Stimulated activated CD4-positive, alpha-beta T cell treated with anti-CD3 and anti-CD28 coated beads, Interleukin-4, amount 100 ng/mL, for 48 hours (primary cell): ENCODE results near the gene SLC40A1.

ENCODE experiments used
- DNase-seq, 2 donors: peaks; one replicate each; pipeline ENCODE4 v3.0.0-alpha.2; 2020; ENCODE audit warnings: low read depth in 2 of 2

Gene SLC40A1

DNA sequence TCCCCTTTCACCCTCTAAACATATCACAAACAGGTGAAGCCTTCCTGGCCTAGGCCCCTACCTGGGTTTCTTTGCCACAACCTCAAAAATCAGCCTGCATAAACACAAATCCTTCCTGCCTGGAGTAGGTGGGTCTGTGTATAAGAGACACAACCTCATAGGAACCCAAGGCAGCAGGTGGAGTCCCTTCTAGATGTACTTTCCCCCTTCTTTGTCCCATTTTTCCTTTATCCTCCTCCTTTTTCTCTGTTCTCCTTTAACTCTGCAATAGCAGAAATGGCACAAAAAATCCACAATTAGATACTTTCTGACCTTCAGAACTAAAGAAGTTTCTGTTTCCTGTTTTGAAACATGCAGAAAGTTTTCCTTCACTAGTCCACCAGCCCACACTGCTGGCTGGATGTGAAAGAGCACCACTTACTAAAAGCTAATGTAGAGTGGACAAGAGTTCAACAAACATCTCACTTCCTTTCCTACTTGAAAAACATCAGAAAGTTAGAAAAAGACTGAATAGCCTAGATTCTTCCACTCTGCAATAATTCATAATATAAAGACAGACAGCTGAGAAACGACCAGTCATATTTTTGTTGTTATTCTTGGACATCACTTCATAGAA, 11.2 kb downstream of the SLC40A1 start:
- no peak for DNase-seq

DNA sequence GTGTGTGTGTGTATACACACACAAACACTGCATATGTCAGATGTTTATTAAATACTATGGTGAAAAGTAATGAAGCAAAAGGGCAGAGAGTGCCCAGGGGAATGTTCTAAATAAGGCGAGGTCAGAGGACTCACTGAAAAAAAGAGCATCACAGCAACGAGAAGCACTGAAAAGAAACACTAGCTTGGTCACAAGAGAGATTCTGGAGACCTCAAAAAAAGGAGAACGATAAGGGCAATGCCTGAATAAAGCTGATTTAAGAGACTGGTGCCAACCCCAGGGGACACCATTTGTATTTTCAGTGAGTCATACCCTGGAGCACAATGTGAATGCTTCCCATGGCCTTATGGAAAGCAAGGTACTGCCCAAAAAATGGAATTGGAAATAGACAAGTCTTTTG, 14.5 kb downstream of the SLC40A1 start:
- no peak for DNase-seq

DNA sequence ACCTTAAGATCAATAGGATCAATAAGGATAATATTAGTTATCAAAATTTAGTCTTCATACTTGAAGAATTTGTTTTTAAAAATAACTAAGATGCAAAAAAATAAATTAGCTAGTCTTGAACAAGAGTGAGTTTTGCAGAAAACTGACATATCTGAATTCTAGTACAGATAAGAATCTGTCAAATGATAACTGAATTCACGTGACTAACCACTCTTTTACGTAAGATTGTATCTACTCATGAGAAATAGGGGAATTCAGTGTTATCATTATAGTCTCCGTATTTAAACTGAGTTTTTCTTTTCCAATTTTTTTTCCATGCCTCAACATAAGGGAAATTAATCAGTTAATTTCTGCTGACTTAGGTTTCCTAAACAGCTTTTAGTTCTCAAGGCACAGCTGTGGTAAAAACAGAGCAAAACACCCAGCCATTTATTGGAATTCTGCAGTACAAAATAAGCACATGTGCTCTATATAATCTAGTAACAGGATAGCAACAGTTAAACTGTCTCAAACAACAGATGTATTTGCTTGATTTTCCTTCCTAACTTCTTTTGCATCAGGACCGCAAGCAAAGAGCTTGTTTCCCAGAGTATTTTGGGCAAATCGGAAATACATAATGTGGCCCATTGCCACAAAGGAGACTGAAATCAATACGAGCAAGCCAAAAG, 19.1 kb downstream of the SLC40A1 start:
- DNase-seq: no peak

DNA sequence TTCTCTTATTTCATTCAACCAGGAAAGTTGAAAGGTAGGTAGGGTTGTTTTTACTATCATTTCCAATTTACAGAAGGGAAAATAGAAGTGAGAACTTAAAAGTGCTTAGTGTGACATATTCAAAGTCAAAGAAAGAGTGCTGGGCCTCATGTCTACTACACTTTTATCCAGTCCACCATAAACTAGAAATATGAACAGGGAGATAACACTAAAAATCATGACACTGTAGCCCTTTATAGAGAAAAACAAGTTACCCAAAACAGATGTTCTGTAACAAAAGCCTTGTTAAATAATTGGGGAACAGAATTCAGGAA, 20.4 kb downstream of the SLC40A1 start:
- DNase-seq: no peak

DNA sequence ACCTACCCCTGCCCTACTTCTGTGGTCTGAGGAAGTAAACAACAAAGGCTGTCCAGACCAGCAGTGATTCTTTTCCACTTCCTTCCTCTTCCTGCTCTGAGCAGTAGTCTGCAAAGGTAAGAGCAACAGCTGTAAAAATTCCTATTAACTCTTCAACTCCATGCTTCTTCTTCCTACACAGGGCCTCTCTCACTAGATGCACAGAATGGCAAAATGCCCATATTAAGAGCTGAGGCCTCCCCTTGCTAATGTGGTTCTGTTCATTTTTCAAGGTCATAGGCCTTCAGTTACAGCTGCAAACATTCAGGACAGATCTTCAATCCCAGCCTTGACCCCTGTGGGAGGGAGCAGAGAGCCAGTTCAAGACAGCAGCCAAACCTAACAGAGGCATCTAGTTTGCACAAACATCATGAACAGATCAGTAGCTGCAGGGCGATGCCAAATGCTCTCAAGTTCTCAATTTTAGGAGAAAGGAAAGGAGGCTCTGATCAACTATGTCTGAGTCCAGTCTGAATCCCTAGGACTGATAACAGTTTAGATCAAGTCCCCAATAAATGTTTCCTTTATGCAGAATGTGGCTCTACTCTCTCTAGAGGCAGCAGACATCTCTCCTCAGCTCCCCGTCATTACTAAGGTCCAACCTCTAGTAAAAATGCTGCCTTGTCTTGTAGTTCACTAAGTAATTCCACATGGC, 20.9 kb downstream of the SLC40A1 start:
- DNase-seq: no peak

DNA sequence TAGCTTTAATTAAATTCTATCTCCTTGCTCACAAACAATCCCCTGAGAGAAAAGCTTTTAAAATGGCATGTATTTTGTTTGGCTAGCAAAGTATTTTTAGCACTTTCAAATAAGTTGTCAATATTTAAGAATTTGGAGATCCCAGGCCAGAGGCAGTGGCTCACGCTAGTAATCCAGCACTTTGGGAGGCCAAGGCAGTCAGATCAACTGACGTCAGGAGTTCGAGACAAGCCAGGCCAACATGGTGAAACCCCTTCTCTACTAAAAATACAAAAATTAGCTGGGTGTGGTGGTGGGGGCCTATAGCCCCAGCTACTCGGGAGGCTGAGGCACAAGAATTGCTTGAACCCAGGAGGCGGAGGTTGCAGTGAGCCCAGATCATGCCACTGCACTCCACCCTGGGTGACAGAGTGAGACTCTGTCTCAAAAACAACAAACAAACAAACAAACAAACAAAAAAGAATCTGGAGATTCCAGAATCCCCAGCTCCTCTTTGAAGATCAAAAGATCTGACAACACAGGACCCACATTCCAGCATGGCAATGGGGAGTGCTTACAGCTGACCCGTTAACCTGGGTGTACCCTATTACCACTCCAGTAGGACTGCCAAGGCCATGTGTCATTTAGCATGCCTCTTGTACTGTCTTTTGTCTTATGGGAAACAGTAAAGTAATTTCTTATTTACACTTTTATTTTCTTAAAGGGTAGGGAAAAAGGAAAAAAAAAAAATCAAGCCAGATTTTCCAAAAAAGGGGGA, 21.9 kb downstream of the SLC40A1 start:
- no peak for DNase-seq

DNA sequence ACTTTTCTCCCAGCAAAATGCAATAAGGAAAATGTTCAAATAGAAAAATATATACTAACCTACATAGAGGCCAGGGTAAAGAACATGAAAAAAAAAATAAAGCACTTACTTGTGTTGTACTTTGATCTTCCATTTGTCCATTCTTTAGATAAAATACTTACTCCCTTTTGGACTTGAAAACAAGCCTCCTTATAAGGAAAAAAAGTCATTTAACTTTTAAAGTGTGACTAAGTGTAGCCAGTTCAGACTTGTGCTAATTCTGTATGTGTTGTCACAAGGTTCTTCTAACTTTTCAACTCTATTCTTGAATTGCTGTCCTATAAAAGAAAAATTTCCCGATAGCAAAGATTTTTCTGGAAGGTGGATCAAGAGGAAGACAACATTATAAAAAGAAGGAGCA, 23.2 kb downstream of the SLC40A1 start:
- no peak for DNase-seq

DNA sequence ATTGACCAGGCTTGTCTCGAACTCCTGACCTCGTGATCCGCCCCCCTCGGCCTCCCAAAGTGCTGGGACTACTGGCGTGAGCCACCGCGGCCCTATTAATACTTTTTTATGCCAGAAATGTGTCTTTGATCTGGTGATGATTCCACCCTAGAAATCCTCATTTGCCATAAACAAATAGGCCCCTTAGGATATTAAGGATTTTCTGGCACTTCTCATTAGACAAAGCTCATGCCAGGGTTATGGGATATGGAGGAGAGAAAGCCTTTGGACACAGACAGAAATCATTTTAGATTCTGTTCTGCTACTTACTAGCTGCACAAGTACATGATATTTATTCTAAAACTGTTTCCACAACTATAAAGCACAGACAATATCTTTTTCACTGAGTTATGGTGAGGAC, 24.1 kb downstream of the SLC40A1 start:
- DNase-seq: no peak

DNA sequence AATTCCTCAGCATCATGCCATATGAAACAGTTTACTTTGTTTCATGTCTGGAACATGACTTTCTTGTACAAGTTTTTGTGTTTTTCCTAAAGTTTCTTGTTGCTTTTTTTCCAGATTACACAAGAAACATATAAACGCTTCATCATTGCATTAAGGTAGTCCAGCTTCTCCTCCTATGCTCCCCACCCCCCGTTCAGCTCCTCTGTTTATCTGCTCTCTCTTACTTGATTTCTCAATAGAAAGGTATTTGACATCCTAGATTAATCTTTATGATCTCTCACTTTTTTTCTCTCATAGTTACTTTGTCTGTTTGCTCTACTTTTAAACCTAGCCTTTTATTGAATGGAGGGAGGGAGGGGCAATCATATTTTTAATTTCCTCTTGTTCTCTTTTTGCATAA, 25.4 kb downstream of the SLC40A1 start:
- DNase-seq: no peak

DNA sequence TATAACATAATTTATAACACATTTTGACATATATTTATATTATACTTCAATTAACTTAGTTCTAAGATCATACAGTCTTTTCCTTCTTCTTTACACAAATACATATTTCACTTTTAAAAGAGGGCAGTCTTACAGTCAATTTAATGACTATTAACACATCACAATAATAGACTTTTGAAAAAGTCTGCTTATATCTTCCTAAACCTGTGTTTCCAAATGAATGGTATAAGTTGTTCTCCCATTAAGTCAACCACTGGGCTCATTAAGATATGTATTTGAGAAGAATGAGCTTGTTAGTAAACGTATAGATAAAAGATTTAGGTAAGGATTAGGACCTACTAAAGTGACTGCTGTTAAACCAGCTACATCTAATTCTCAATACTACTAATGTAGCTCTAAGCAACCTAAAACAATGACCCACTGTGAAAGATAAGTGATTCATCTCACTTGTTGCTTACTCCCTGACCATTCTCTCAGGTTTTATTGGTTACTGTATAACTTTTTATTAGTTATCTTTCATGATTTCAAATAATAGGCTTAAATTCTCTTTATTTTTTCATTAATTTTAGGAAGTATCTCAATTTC, 27.0 kb downstream of the SLC40A1 start:
- DNase-seq: no peak

DNA sequence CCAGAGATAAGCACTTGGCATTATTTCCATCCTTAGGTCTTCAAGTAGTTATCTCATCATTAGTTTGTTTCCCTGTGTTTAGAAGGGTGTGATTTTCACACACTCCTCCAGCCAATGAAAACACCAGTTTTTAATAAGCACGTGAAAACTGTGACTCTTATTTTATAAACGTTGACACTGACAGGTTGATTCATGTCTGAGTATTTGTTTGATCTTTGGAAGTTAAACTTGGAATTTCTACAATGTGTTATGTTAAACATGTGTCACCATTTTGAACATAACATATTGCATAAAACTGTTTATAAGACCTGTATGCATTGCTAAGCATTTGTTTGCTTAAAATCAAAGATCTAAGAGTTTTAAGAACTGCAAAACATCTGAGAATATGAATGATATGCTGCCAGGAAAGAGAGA, 27.6 kb downstream of the SLC40A1 start:
- DNase-seq: no peak

DNA sequence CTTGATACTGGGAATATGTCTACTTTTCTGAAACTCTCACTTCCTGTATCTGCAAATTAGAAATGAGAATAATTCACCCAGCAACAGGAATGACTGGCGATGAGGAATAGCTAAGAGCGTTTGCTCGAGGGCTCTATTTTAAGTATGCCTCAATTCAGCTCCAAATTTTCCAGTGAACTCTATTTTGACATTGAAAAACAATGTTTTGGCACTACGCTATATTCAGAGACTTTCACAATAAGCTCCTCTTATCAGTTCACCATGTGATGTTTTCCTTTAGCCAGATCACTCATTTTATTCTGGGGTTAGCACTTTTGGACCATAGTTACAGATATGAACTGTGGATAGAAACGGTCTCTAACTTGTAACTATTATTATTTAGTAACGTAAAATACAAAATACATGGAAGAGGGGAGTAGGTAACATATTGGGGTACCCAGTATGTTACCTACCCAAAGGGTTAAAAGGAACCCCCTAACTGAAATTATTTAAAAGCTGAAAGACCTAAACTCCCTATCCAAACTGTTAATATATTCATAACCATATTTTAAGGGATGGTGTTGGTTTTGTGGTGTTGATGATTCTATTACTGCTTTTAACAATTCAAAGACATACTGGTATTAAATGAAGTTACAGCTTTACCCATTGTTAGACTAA, 28.1 kb downstream of the SLC40A1 start:
- no peak for DNase-seq

DNA sequence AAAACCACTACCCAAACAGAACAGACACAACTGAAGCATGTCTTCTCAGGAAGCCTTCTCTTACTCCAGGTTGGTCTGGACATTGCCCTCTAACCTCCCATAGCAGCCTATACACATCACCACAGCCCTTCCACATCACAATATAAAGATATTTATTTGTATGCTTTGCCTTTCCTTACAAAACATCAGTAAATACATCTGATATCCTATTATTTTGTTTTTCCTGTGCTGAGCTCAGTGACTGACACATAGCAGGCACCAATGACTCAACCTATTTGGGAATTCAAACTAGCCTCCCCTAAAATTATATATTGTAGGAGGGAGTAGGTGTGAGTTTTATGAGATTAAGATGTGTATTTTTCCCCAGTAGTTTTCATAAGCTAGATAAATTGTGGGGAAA, 28.8 kb downstream of the SLC40A1 start:
- DNase-seq: no peak

DNA sequence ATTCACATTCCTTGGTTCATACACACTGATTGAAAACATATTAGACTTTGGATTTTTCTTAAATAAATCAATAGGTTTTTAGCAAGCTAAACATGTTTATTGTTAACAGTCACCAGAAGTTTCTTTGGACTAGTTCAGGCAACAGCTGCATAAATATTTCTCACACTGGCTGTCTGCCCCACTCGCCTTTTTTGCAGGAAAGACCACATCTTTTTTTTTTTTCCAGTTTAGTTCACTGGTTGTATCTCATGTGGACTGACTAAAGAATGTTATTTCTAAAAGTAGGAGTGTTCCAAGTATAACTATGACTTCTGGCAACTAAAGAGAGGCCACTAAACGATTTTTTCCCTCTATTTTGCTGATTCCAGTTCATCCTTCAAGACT, 31.1 kb downstream of the SLC40A1 start:
- DNase-seq: no peak

DNA sequence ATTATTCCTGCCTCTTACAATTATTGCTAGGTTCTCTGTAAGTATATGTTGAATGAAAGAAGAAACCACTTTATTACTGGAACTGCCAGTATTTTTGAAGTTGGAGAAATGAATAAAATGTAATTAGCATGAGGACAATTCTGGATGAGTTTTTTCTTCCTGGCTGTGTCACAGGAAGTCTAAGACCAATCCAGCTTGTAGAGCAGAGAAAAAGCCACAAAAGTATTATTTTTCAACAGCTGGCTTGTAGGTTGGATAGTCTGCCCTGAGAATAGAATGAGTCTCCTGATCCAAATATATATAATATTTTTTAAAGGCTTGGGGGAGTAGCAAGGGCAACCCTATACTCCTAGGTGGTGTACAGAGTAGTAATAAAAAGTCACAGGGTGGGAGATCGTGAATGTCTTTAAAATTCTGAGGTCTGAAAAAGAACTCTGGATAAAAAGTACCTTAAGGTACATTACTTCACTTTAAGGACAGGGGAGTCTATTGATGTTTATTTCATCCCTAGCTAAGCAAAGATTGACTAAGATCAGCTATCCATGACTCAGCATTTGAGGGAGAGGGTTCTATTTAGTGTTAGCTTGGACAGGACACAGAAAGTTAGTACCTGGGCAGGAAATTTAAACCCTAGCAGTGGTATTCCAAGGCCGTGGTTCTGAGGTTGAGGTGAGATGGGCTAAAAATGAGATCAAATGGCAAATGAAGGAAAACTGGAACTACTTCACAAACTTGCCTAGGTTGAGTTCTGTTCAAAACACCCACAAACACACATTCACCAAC, 31.7 kb downstream of the SLC40A1 start:
- DNase-seq: no peak

DNA sequence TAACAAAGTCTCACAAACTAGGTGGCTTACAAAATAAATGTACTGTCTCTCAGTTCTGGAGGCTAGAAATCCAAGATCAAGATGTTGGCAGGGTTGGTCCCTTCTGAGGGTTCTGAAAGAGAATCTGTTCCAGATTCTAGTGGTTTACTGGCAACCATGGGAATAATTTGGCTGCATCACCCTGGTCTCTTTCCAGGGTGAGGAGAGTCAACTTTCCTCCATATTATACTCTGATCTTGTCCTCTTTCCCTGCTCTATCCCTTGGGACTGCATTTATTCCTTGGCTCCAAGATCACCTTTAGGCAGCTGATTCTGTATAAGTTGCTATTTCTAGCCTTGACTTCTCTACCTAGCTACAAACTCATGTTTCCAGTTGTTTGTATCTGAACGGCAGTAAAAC, 35.2 kb downstream of the SLC40A1 start:
- no peak for DNase-seq

DNA sequence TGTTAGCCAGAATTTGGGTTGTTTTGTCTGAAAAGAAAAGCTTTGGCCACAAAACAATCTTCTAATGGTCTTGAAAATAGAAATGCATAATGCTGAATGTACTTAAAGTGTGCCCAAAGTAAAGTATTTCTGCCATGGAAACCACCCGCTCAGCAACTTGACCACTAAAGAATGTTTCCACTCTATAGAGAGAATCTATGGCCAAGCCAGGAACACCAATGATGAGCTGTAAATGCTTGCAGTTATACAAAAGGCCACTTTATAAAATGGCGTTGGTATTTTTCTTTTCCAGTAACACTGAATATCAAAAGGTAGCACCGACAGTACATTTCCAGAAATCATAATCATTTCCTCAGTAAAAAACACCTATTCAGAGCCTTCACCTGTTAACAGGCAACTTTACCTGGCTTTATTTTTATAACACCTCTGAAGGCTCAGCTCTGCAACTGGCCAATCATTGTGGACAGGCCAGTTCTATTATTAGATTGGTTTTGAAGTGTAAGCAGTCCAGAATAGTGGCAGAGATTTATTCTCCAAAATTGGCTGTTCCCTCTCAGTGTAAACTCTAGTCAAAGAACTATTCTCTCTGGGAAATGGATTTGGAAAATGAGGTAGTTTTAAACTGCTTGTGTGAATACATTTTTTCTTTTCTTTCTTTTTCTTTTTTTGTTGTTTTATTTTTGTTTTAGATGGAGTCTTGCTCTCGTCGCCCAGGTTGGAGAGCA, 36.1 kb downstream of the SLC40A1 start:
- no peak for DNase-seq

DNA sequence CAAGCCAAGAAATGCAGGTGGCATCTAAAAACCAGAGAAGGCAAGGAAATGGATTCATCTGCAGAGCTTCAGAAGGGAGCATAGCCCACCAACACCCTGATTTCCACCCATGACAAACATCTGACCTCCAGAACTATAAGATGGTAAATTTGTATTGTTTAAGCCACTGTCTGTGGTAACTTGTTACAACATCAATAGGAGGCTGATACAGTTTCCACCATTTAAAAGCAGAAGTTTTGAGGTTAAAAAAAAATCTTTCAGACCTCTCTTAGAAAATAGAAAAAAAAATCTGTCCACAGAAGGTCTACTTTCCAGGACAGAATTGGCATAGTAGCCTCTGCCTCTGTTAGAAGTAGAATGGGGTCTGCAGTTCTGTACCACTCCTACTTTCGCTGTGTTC, 37.2 kb downstream of the SLC40A1 start:
- no peak for DNase-seq

DNA sequence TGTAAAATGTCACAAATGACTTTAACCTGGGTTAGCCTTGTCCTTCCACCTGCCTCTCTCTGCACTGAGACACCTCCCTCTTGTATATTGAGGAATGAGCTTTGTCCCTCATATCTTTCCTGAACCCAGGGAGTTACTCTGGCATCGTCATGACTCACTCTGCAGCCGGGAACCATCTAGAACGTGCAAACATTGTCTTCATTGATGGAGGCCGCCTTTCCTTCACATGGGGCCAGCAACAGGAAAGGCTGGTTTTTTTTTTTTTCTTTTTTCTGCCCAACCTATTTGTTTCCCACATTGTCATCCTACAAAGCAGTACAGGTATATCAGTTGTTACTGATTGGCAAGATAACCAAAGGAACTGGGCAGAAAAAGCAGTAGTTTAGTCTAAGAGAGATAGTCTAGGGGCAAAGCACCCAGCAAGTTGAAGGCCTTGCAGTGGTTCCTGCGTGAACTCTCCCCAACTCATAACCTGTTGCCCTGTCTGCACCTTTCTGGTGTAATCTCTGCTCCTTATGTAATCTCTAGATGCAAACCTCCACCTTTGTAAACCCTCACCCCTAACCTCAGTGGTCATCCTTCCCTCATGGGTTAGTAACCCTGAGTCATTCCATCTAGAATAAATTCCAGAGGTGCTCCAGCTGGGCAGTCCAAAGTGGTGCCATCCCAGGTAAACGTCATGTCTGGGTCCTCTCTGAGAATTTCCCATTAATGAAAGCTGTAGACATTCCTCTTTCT, 38.3 kb downstream of the SLC40A1 start:
- no peak for DNase-seq

DNA sequence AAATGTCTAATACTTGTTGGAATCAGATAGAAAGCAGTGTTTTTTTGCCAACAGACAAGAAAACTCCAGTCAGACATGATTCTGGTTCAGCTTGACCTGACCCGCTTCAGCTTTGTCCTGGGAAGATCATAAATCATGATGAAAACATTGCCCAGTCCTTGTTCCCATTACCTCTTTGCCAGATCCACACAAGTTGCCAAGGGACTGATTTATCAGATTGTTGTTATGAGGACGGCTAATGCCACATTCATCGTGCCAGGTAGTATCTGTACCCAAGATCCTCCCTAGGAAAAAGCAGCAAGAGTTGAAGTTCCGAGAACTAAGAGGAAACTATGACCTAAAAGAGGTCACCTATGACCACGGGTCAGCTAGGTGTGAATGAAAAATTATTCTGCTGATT, 39.0 kb downstream of the SLC40A1 start:
- no peak for DNase-seq
